Ishikawa (cell line): ENCODE data around the gene TRPV5.

Experiments
- CEBPB ChIP-seq: IDR thresholded peaks from 2 replicates; pipeline ENCODE4 v1.6.1; 2012
- CREB1 ChIP-seq: IDR thresholded peaks from 2 replicates; pipeline ENCODE4 v1.6.1; 2012; ENCODE audit warnings: low read depth
- EGR1 ChIP-seq: IDR thresholded peaks from 2 replicates; pipeline ENCODE4 v1.6.1; 2012
- EP300 ChIP-seq: IDR thresholded peaks from 2 replicates; pipeline ENCODE4 v1.6.1; 2012; ENCODE audit warnings: borderline replicate concordance
- FOXM1 ChIP-seq: IDR thresholded peaks from 2 replicates; pipeline ENCODE4 v1.6.1; 2012; ENCODE audit warnings: low read depth, borderline replicate concordance
- NFIC ChIP-seq: IDR thresholded peaks from 2 replicates; pipeline ENCODE4 v1.6.1; 2012
- RAD21 ChIP-seq: IDR thresholded peaks from 2 replicates; pipeline ENCODE4 v1.6.1; 2012; ENCODE audit warnings: low read depth
- REST ChIP-seq: IDR thresholded peaks from 2 replicates; pipeline ENCODE4 v1.6.1; 2012; ENCODE audit warnings: low read depth, mild to moderate bottlenecking
- TAF1 ChIP-seq: IDR thresholded peaks from 2 replicates; pipeline ENCODE4 v1.6.1; 2012; ENCODE audit warnings: low read depth, mild to moderate bottlenecking
- TCF12 ChIP-seq: IDR thresholded peaks from 2 replicates; pipeline ENCODE4 v1.6.1; 2012; ENCODE audit warnings: low read depth
- TEAD4 ChIP-seq: IDR thresholded peaks from 2 replicates; pipeline ENCODE4 v1.6.1; 2012
- USF1 ChIP-seq: IDR thresholded peaks from 2 replicates; pipeline ENCODE4 v1.6.1; 2012
- YY1 ChIP-seq: IDR thresholded peaks from 2 replicates; pipeline ENCODE4 v1.6.1; 2012; ENCODE audit warnings: low read depth
- ZBTB7A ChIP-seq: IDR thresholded peaks from 2 replicates; pipeline ENCODE4 v1.6.1; 2012; ENCODE audit warnings: low read depth
- TF ChIP-seq, protein P1 (sequence below): IDR thresholded peaks from 2 replicates; pipeline ENCODE4 v1.6.1; 2012

Gene TRPV5

GRCh38 chr7:142910481-142910880, 23.1 kb downstream of the TRPV5 start:
- TF ChIP-seq TCF12 (no peak), FOXM1 (no peak), REST (no peak), RAD21 (no peak), TEAD4 (no peak), NFIC (no peak), USF1 (no peak), YY1 (no peak), EP300 (no peak), TAF1 (no peak), ZBTB7A (no peak), EGR1 (no peak)
- TF ChIP-seq, protein P1, sequence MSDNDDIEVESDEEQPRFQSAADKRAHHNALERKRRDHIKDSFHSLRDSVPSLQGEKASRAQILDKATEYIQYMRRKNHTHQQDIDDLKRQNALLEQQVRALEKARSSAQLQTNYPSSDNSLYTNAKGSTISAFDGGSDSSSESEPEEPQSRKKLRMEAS, result no peak

DNA sequence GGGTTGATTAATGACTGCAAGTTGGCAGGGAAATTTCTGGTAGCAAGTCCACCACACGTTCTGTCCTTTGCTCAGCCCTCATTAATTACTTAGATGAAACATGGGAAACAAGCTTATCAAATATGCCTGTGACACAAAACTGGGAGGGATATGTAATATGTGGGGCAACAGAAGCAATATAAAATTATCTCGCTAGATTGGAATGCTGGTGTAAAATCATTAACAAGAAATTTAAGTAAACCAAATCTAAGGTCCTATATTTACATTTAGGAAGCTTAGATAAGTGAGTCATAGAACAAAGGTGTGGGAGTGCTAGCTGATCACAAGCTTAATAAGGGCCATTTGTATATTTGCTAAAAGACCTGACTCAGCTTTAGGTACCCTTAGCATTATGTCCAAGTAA, 23.5 kb downstream of the TRPV5 start:
- TF ChIP-seq, protein P1, result no peak
- TF ChIP-seq REST, result no peak
- no peak for TF ChIP-seq CEBPB
- TF ChIP-seq TCF12, result no peak
- no peak for TF ChIP-seq YY1
- no peak for TF ChIP-seq FOXM1
- TF ChIP-seq NFIC, result no peak
- no peak for TF ChIP-seq EGR1
- no peak for TF ChIP-seq ZBTB7A
- no peak for TF ChIP-seq RAD21
- no peak for TF ChIP-seq USF1
- TF ChIP-seq TEAD4, result no peak
- no peak for TF ChIP-seq TAF1
- no peak for TF ChIP-seq EP300
- TF ChIP-seq CREB1, result no peak

DNA sequence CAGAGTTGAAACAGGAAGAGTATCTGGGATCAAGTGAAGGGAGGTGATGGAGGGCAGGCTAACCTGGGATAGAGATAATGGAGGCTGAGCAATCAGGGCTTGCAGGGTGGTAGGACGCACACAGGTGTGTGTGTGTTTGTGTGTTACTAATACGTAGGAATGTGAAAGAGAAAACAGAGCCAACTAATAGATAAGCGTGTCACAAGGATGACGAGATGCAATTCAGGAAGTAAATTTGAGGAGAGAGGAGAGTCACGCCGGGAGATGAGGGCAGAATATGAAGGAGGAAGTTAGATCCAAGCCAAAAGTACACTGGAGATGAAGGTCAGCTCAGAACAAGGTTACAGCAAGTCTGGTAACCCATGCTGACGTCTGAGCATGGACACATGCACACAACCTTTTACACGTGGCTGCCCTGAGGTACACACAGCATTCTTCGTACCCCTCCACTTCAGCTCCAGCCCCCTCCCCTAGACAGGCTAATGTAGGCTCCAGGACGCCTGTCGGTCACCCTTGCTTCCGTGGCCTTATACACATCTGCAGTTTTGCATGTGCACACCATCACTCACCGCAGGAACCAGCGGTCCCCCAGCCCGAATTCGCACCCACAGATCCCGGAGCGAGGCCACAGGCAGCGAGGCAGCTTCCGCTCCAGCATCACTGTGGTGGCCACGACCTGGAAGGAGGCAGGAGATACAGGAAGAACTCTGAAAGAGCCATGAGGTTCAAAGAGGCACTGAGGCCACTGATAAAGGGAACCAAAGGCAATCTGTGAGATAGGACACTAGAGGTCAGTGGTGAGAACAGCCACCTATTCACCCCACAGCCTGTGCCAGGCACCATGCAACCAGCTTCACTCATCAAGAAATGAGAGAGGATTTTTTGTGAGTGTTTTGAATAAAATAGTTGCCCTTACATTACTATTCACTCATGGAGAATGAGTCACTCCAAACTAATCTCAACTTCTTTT, 24.3 kb downstream of the TRPV5 start:
- TF ChIP-seq RAD21 (peak; percentile 31; the same call in 1 of the 2 replicates), CREB1 (no peak)

GRCh38 chr7:142908290-142908689, 25.3 kb downstream of the TRPV5 start:
- no peak for TF ChIP-seq CREB1
- TF ChIP-seq TCF12, result no peak
- TF ChIP-seq TEAD4, result no peak
- no peak for TF ChIP-seq TAF1
- no peak for TF ChIP-seq FOXM1

- TF ChIP-seq TAF1, result no peak
- TF ChIP-seq EP300, result no peak
- TF ChIP-seq, protein P1, result no peak
- TF ChIP-seq CEBPB, result no peak
- no peak for TF ChIP-seq RAD21
- no peak for TF ChIP-seq TCF12
- no peak for TF ChIP-seq ZBTB7A
- TF ChIP-seq FOXM1, result no peak
- TF ChIP-seq USF1, result no peak
- TF ChIP-seq EGR1, result no peak
- TF ChIP-seq REST, result no peak
- TF ChIP-seq YY1, result no peak
- TF ChIP-seq TEAD4, result no peak
- no peak for TF ChIP-seq CREB1
- no peak for TF ChIP-seq NFIC
Measured at GRCh38 chr7:142906643-142907042, 26.9 kb downstream of the TRPV5 start.
